Measurements from ENCODE around the gene NFAM1. TPM values are rescaled to one million over a fixed set of nuclear protein-coding genes. Genes with fewer than 3 reads are reported as not detected.

NFAM1 gene
- total and polyA plus RNA-seq, 9 donors, result 0.62 to 1.2 (median 1.00) TPM

DNA sequence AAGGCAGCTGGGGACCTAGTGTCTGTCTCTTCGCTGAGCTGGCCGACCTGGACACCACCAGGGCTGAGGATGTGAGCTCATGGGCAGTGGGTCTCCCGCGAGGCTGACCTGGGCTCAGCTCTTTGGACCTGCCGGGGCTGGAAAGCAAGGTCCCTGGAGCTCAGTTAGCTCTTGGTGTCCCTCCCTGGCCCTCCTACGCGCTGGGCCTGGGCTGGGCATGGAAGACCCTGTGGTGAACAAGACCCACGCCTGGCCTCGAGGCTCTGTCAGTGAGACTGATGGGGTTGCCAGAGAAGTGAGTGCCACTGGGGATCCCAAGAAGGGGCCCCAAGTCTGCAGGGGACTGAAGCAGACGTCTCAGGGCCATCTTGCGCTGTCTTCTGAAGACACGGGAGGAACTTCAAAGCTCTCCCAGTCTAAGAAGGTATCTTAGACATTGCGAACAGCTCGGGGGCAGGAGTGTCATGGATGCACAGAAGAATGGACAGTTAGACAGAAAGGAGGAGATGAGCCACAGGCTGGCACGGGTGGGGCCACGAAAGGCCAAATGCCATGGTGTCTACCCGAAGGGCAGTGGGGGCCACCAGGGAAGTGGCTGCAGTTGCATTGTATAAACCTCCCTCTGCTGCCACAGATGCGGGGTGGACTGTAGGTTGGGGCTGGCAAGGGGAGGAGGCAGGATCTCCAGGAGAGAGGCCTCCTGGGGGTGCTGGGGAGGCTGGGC lies 31.2 kb downstream of the NFAM1 start:
- Histone ChIP-seq H3K4me3 (ENCODE audit: low read length) (no peak overlapping the region), H3K9me3 (replicated peaks; ENCODE audit: control insufficient read depth, low read depth, low read length) (no peaks in the 10 kb centered on the region), H3K27ac (ENCODE audit: low read length) (no peak overlapping the region), H3K36me3 (ENCODE audit: control insufficient read depth, insufficient read depth, low read length) (no peaks in the 10 kb centered on the region), H3K27me3 (ENCODE audit: control insufficient read depth, insufficient read depth, low read length) (peaks cover 40% of the 10 kb centered on the region), H3K4me1 (ENCODE audit: control insufficient read depth, insufficient read depth, low read length) (no peaks in the 10 kb centered on the region)
- 87% methylated on average over 17 of the region's 18 CpGs for WGBS (ENCODE audit: insufficient coverage)
- no peak for DNase-seq

DNA sequence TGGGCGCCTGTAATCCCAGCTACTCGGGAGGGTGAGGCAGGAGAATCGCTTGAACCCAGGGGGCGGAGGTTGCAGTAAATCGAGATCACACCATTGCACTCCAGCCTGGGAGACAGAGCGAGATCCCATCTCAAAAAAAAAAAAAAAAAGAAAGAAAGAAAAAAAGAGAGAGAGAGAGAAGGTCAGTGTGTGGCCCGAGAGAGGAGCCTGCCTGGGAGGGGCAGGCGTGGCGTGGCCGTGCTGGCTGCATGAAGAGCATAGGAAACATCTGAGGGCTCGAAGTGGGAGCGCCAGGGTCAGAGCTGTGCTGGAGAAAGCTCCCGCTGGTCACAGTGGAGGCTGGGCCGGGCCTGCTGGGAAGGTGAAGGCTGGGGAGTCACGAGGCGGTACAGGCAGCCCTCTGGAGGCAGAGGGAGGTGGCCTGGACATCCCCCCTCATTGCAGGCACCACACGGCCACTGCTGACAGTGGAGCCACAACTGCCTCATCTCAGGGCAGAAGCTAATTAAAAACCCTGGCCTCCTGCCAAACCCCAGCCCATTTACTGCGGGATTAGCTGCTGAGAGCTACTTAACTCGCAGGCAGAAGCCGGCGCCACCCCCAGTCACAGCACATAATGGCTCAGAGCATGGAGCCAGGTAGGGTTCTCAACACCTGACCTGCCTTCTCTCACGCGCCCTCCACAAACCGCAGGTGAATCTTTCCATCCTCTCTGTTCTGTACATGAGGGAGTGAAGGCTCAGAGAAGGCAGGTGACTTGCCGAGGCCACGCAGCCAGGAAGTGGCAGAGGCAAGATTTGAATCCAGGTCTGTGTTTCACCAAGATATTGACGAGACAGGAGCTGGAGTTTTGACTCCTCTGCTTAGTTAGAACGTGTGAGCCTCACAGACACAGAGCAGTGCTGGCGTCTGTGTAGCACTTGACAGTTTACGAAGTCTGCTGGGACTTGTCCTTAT lies 32.6 kb downstream of the NFAM1 start:
- DNase-seq, result no peak
- H3K4me3 ChIP-seq (ENCODE audit: low read length), result no peak overlapping the region

GRCh38 chr22:42397332-42398249 lies 34.6 kb downstream of the NFAM1 start:
- H3K27me3 ChIP-seq (ENCODE audit: control insufficient read depth, insufficient read depth, low read length), result peaks cover 20% of the 10 kb centered on the region
- peak; percentile 76 for DNase-seq
- WGBS (ENCODE audit: insufficient coverage), result 73% methylated on average over 3 of the region's 15 CpGs
- no peaks in the 10 kb centered on the region for H3K4me1 ChIP-seq (ENCODE audit: control insufficient read depth, insufficient read depth, low read length)
- no peaks in the 10 kb centered on the region for H3K36me3 ChIP-seq (ENCODE audit: control insufficient read depth, insufficient read depth, low read length)
- no peak overlapping the region for H3K27ac ChIP-seq (ENCODE audit: low read length)
- H3K9me3 ChIP-seq (replicated peaks; ENCODE audit: control insufficient read depth, low read depth, low read length), result no peaks in the 10 kb centered on the region
- H3K4me3 ChIP-seq (ENCODE audit: low read length), result no peak overlapping the region

More for the DNA sequence above, 32.6 kb downstream of the NFAM1 start:
- Histone ChIP-seq H3K4me1 (ENCODE audit: control insufficient read depth, insufficient read depth, low read length) (no peaks in the 10 kb centered on the region), H3K27ac (ENCODE audit: low read length) (no peak overlapping the region), H3K9me3 (replicated peaks; ENCODE audit: control insufficient read depth, low read depth, low read length) (no peaks in the 10 kb centered on the region), H3K27me3 (ENCODE audit: control insufficient read depth, insufficient read depth, low read length) (peaks cover 28% of the 10 kb centered on the region), H3K36me3 (ENCODE audit: control insufficient read depth, insufficient read depth, low read length) (no peaks in the 10 kb centered on the region)
- WGBS (ENCODE audit: insufficient coverage), result 59% methylated on average over 16 of the region's 30 CpGs

DNA sequence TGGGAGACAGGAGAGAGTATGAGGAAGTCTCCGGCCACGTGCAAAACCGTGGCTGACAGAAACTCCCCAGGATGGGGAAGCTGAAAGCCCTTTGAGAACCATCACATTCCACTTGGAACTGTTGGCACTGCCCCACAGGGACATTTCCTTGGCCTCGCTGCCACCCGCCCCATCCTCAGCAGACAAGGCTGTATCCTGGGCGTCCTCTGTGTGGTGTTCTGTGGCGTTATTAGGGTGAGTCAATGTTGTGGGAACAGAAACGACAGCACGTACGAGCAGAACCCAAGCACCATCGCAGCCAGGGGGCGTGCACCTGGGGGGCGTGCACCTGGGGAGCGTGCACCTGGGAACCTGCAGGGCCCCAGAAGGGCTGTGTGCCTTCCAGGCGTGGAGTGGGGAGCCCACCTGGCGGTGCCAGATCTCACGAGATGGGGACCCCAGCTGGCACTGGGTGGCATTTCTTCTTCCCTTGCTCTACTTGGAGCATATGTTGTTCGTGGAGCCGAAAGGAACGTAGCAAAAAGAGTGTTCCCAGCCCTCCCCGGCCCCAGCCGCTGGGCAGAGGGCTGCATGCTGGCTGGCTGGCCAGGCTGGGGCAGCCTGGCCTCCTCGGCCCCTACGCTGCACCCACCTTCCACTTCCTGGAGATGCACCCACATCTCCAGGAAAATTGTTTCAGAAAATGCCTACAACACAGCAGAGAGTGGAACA lies 35.4 kb downstream of the NFAM1 start:
- Histone ChIP-seq H3K27me3 (ENCODE audit: control insufficient read depth, insufficient read depth, low read length) (peaks cover 26% of the 10 kb centered on the region), H3K4me3 (ENCODE audit: low read length) (no peak overlapping the region), H3K27ac (ENCODE audit: low read length) (peak overlapping the region; percentile 20), H3K9me3 (replicated peaks; ENCODE audit: control insufficient read depth, low read depth, low read length) (no peaks in the 10 kb centered on the region), H3K4me1 (ENCODE audit: control insufficient read depth, insufficient read depth, low read length) (no peaks in the 10 kb centered on the region), H3K36me3 (ENCODE audit: control insufficient read depth, insufficient read depth, low read length) (no peaks in the 10 kb centered on the region)
- DNase-seq, result peak; percentile 52
- 59% methylated on average over 22 of the region's 24 CpGs for WGBS (ENCODE audit: insufficient coverage)

GRCh38 chr22:42389143-42389542 lies 43.1 kb downstream of the NFAM1 start:
- DNase-seq, result no peak
- H3K27ac ChIP-seq (ENCODE audit: low read length), result no peak overlapping the region
- H3K9me3 ChIP-seq (replicated peaks; ENCODE audit: control insufficient read depth, low read depth, low read length), result no peaks in the 10 kb centered on the region
- H3K4me3 ChIP-seq (ENCODE audit: low read length), result no peak overlapping the region
- peaks cover 18% of the 10 kb centered on the region for H3K4me1 ChIP-seq (ENCODE audit: control insufficient read depth, insufficient read depth, low read length)
- peaks cover 15% of the 10 kb centered on the region for H3K27me3 ChIP-seq (ENCODE audit: control insufficient read depth, insufficient read depth, low read length)
- WGBS (ENCODE audit: insufficient coverage), result 73% methylated on average over 6 of the region's 7 CpGs
- no peaks in the 10 kb centered on the region for H3K36me3 ChIP-seq (ENCODE audit: control insufficient read depth, insufficient read depth, low read length)

DNA sequence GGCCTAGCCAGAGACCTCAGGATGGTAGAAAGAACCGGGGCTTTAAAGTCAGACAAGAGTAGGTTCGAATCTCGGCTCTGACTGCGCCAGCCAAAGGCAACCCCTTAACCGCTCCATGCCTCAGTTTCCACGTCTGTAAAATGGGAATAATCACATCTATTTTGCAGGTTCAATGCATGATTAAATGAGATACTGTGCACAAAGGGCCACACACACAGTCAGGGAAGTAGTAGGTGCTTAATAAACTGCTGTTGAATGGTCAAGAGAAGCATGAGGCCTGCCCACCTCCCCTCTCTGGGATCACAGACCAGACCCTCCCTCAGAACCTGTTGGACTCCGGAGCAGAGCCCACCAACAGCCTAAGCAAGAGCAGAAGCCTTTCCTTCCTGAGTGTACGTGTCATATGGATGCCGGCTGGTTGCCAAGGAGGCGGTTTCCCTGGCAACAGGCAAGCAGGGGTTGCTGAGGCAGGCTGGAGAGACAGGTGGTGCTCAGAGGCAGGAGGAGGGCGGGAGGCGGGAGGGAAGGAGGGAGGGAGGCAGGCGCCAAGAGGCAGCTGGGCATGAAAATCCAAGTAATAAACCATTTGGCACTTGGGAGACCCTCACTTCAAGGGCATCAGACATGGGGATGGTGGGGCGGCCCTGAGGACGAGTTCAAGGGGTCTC lies 43.9 kb downstream of the NFAM1 start:
- DNase-seq, result peak; percentile 72
- Histone ChIP-seq H3K27me3 (ENCODE audit: control insufficient read depth, insufficient read depth, low read length) (peaks cover 15% of the 10 kb centered on the region), H3K36me3 (ENCODE audit: control insufficient read depth, insufficient read depth, low read length) (no peaks in the 10 kb centered on the region), H3K4me3 (ENCODE audit: low read length) (no peak overlapping the region), H3K27ac (ENCODE audit: low read length) (no peak overlapping the region), H3K9me3 (replicated peaks; ENCODE audit: control insufficient read depth, low read depth, low read length) (no peaks in the 10 kb centered on the region), H3K4me1 (ENCODE audit: control insufficient read depth, insufficient read depth, low read length) (peaks cover 18% of the 10 kb centered on the region)
- 76% methylated on average over 8 of the region's 15 CpGs for WGBS (ENCODE audit: insufficient coverage)

DNA sequence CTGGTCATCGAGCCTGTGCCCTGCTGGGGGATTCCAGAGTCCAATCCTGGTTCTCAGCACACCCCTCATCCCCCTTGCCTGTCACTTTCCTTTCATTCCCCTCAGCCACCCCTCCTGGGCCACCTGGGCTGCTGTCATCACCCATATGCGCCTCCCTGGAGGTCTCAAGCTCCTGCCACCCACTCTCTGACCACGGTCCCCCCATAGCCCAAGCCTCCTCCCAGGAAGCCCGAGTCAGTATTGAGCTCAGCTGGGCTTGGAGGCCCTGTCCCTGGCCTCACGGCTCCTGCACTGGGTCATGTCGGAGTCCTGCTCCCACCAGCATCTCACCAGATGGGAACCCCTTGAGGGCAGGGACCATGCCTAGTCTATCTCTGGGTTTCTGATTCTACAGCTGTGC lies 44.6 kb downstream of the NFAM1 start:
- Histone ChIP-seq H3K27me3 (ENCODE audit: control insufficient read depth, insufficient read depth, low read length) (peaks cover 15% of the 10 kb centered on the region), H3K4me1 (ENCODE audit: control insufficient read depth, insufficient read depth, low read length) (peaks cover 18% of the 10 kb centered on the region), H3K36me3 (ENCODE audit: control insufficient read depth, insufficient read depth, low read length) (no peaks in the 10 kb centered on the region), H3K9me3 (replicated peaks; ENCODE audit: control insufficient read depth, low read depth, low read length) (no peaks in the 10 kb centered on the region), H3K4me3 (ENCODE audit: low read length) (no peak overlapping the region), H3K27ac (ENCODE audit: low read length) (no peak overlapping the region)
- 88% methylated on average over 3 of the region's 6 CpGs for WGBS (ENCODE audit: insufficient coverage)
- no peak for DNase-seq

- Histone ChIP-seq H3K36me3 (ENCODE audit: control insufficient read depth, insufficient read depth, low read length) (no peaks in the 10 kb centered on the region), H3K9me3 (replicated peaks; ENCODE audit: control insufficient read depth, low read depth, low read length) (no peaks in the 10 kb centered on the region), H3K4me3 (ENCODE audit: low read length) (no peak overlapping the region), H3K27me3 (ENCODE audit: control insufficient read depth, insufficient read depth, low read length) (peaks cover 13% of the 10 kb centered on the region), H3K27ac (ENCODE audit: low read length) (no peak overlapping the region), H3K4me1 (ENCODE audit: control insufficient read depth, insufficient read depth, low read length) (peaks cover 25% of the 10 kb centered on the region)
- 45% methylated on average over 8 of the region's 8 CpGs for WGBS (ENCODE audit: insufficient coverage)
- DNase-seq, result peak; percentile 32
Measured at GRCh38 chr22:42385696-42386095, 46.5 kb downstream of the NFAM1 start.

- Histone ChIP-seq H3K36me3 (ENCODE audit: control insufficient read depth, insufficient read depth, low read length) (no peaks in the 10 kb centered on the region), H3K9me3 (replicated peaks; ENCODE audit: control insufficient read depth, low read depth, low read length) (no peaks in the 10 kb centered on the region), H3K27me3 (ENCODE audit: control insufficient read depth, insufficient read depth, low read length) (peaks cover 19% of the 10 kb centered on the region), H3K27ac (ENCODE audit: low read length) (no peak overlapping the region), H3K4me3 (ENCODE audit: low read length) (no peak overlapping the region), H3K4me1 (ENCODE audit: control insufficient read depth, insufficient read depth, low read length) (peaks cover 31% of the 10 kb centered on the region)
- DNase-seq, result no peak
- 100% methylated on average over 1 of the region's 5 CpGs for WGBS (ENCODE audit: insufficient coverage)
Measured at GRCh38 chr22:42384506-42384905, 47.7 kb downstream of the NFAM1 start.

Data from muscle of leg (tissue), 11 donors.